H1 (cell line): ENCODE results near the gene RUNX1. TPM values are rescaled to one million over a fixed set of nuclear protein-coding genes. Genes with fewer than 3 reads are reported as not detected.
A peak's percentile ranks its signal among the peaks of the same experiment; 100 is the strongest.

Experiments
- CTCF ChIA-PET: fragments of 300-600 bp; sonication (Branson Sonifier 250); formaldehyde crosslinking; loops from one replicate; lab custom pipeline; 2021; ENCODE audit not compliant: partially characterized antibody; lab: Charles Lee
- POLR2A ChIA-PET: fragments of 300-600 bp; sonication (Branson Sonifier 250); formaldehyde crosslinking; loops from one replicate; lab custom pipeline; 2021; ENCODE audit warnings: inconsistent platforms; ENCODE audit not compliant: partially characterized antibody; lab: Charles Lee
- DNase-seq, 2 experiments: peaks; one replicate each; pipeline versions ENCODE4 v3.0.0 to v3.0.0-alpha.2; 2010 to 2022; ENCODE audit warnings: low spot score in 2 of 2, low read depth in 1 of 2, mixed read lengths in 1 of 2
- FAIRE-seq: peaks from 2 replicates; lab custom pipeline; 2011; peaks lifted over from hg19 to GRCh38; lab: Jason Lieb, UNC
- H2AFZ ChIP-seq: 2 replicates; pipeline ENCODE4 v1.8.1; 2012; ENCODE audit warnings: low read length, inconsistent platforms
- H2AK5ac ChIP-seq: 2 replicates; pipeline ENCODE4 v1.6.1; 2013; ENCODE audit warnings: low read depth, low read length
- H2BK120ac ChIP-seq: replicated peaks from 2 replicates; pipeline ENCODE3; 2013; ENCODE audit warnings: low read depth, low read length, inconsistent platforms
- H2BK12ac ChIP-seq: 2 replicates; pipeline ENCODE4 v1.6.1; 2013; ENCODE audit warnings: low read depth, low read length
- H2BK15ac ChIP-seq: 2 replicates; pipeline ENCODE4 v1.6.1; 2013; ENCODE audit warnings: low read length
- H2BK20ac ChIP-seq: 2 replicates; pipeline ENCODE4 v1.6.1; 2013; ENCODE audit warnings: low read length
- H2BK5ac ChIP-seq: 2 replicates; pipeline ENCODE4 v1.6.1; 2013; ENCODE audit warnings: low read depth, low read length
- H3K14ac ChIP-seq: 2 replicates; pipeline ENCODE4 v1.6.1; 2013; ENCODE audit warnings: inconsistent platforms; ENCODE audit not compliant: insufficient read length
- H3K18ac ChIP-seq: 2 replicates; pipeline ENCODE4 v1.6.1; 2013; ENCODE audit warnings: low read length; ENCODE audit errors: extremely low read depth
- H3K23ac ChIP-seq: 2 replicates; pipeline ENCODE4 v1.6.1; 2013; ENCODE audit warnings: inconsistent platforms; ENCODE audit not compliant: insufficient read length
- H3K23me2 ChIP-seq: 2 replicates; pipeline ENCODE4 v1.6.1; 2013; ENCODE audit warnings: low read depth, low read length
- H3K27ac ChIP-seq: 2 replicates; pipeline ENCODE4 v1.6.1; 2011; ENCODE audit warnings: low read depth, low read length, inconsistent platforms
- H3K27me3 ChIP-seq, 4 experiments: replicated peaks in 1 of 4; 1 replicate in 1 of 4; 2 replicates in 3 of 4; pipeline versions ENCODE4 v1.6.1 to v1.8.1; 2011 to 2013; ENCODE audit warnings: low read length in 3 of 4, mild to moderate bottlenecking in 3 of 4, inconsistent platforms in 2 of 4, mixed read lengths in 2 of 4, moderate library complexity in 1 of 4; ENCODE audit not compliant: control insufficient read depth in 3 of 4, insufficient read depth in 3 of 4; ENCODE audit errors: extremely low read depth in 1 of 4
- H3K36me3 ChIP-seq, 4 experiments: 2 replicates each; pipeline versions ENCODE4 v1.6.1 to v1.8.1; 2011 to 2013; ENCODE audit warnings: mild to moderate bottlenecking in 4 of 4, low read length in 3 of 4, moderate library complexity in 2 of 4, control low read depth in 1 of 4, inconsistent platforms in 1 of 4; ENCODE audit not compliant: insufficient read depth in 4 of 4, control insufficient read depth in 2 of 4
- H3K4ac ChIP-seq: replicated peaks from 2 replicates; pipeline ENCODE3; 2013; ENCODE audit warnings: low read length, low read depth, mixed read lengths, inconsistent platforms; ENCODE audit not compliant: insufficient read length
- H3K4me1 ChIP-seq, 4 experiments: replicated peaks in 1 of 4; 1 replicate in 1 of 4; 2 replicates in 3 of 4; pipeline versions ENCODE4 v1.6.1 to v1.8.1; 2011 to 2013; ENCODE audit warnings: low read length in 3 of 4, inconsistent platforms in 2 of 4, mixed read lengths in 1 of 4; ENCODE audit not compliant: insufficient read depth in 4 of 4, control insufficient read depth in 3 of 4
- H3K4me2 ChIP-seq, 2 experiments: 2 replicates each; pipeline versions ENCODE4 v1.6.1 to v1.8.1; 2011 to 2013; ENCODE audit warnings: low read depth in 2 of 2, low read length in 2 of 2, control low read depth in 1 of 2, inconsistent platforms in 1 of 2, mild to moderate bottlenecking in 1 of 2; ENCODE audit not compliant: insufficient read depth in 1 of 2
- H3K4me3 ChIP-seq, 4 experiments: fragments of 200-600, 300-600 bp in 1 of 4; sonication (generic), shearing (Covaris generic), sonication (Bioruptor Twin) in 1 of 4; 2 replicates each; pipeline versions ENCODE4 v1.5.1 to v1.8.1; 2011 to 2016; ENCODE audit warnings: low read length in 4 of 4, low read depth in 3 of 4, control low read depth in 2 of 4, inconsistent platforms in 2 of 4, mild to moderate bottlenecking in 2 of 4, mixed read lengths in 1 of 4, moderate library complexity in 1 of 4; ENCODE audit not compliant: insufficient read depth in 2 of 4; ENCODE audit errors: extremely low read depth in 1 of 4
- H3K56ac ChIP-seq: replicated peaks from 2 replicates; pipeline ENCODE3; 2013; ENCODE audit warnings: low read depth, mild to moderate bottlenecking, mixed read lengths, low read length, inconsistent platforms; ENCODE audit not compliant: insufficient read length
- H3K79me1 ChIP-seq: 2 replicates; pipeline ENCODE4 v1.6.1; 2013; ENCODE audit warnings: low read depth, low read length, control low read depth
- H3K79me2 ChIP-seq, 2 experiments: 2 replicates each; pipeline versions ENCODE4 v1.6.1 to v1.8.1; 2012 to 2013; ENCODE audit warnings: low read length in 2 of 2, mild to moderate bottlenecking in 2 of 2, inconsistent platforms in 1 of 2; ENCODE audit not compliant: insufficient read depth in 2 of 2, control insufficient read depth in 1 of 2
- H3K9ac ChIP-seq, 4 experiments: replicated peaks in 1 of 4; 1 replicate in 1 of 4; 2 replicates in 3 of 4; pipeline versions ENCODE4 v1.6.1 to v1.8.1; 2011 to 2013; ENCODE audit warnings: low read depth in 3 of 4, low read length in 3 of 4, control low read depth in 2 of 4, mild to moderate bottlenecking in 2 of 4, moderate library complexity in 2 of 4, inconsistent platforms in 1 of 4; ENCODE audit errors: extremely low read depth in 1 of 4
- H3K9me3 ChIP-seq, 2 experiments: 2 replicates each; pipeline versions ENCODE4 v1.6.1 to v1.8.1; 2012 to 2013; ENCODE audit warnings: mild to moderate bottlenecking in 2 of 2, moderate library complexity in 2 of 2, control low read depth in 1 of 2, inconsistent platforms in 1 of 2, low read depth in 1 of 2, low read length in 1 of 2, mixed read lengths in 1 of 2; ENCODE audit not compliant: insufficient read depth in 2 of 2
- H4K20me1 ChIP-seq, 2 experiments: replicated peaks in 1 of 2; 2 replicates each; pipeline versions ENCODE3 to v1.8.1; 2011 to 2013; ENCODE audit warnings: inconsistent platforms in 2 of 2, low read length in 2 of 2, mild to moderate bottlenecking in 1 of 2; ENCODE audit not compliant: insufficient read depth in 2 of 2, control insufficient read depth in 1 of 2
- H4K5ac ChIP-seq: 2 replicates; pipeline ENCODE4 v1.6.1; 2013; ENCODE audit warnings: low read length, low read depth, mixed read lengths, inconsistent platforms; ENCODE audit not compliant: insufficient read length
- H4K8ac ChIP-seq: 2 replicates; pipeline ENCODE4 v1.8.0; 2013; ENCODE audit warnings: mild to moderate bottlenecking, moderate library complexity, low read length, inconsistent platforms; ENCODE audit not compliant: insufficient read depth; ENCODE audit errors: extremely low read depth
- H4K91ac ChIP-seq: replicated peaks from 2 replicates; pipeline ENCODE3; 2013; ENCODE audit warnings: low read length, mixed read lengths, inconsistent platforms; ENCODE audit not compliant: insufficient read length
- CBX5 ChIP-seq: fragments of 300-800, 300-1000 bp; sonication (generic); IDR thresholded peaks from 2 replicates; pipeline ENCODE4 v1.7.1; 2016; ENCODE audit warnings: antibody characterized with exemption, low read length, low read depth
- CTBP2 ChIP-seq: IDR thresholded peaks from 2 replicates; pipeline ENCODE4 v1.7.0; 2011; ENCODE audit warnings: borderline replicate concordance, mild to moderate bottlenecking, moderate library complexity, mixed read lengths, low read length; ENCODE audit not compliant: insufficient read depth, insufficient read length
- NANOG ChIP-seq: IDR thresholded peaks from 2 replicates; pipeline ENCODE4 v1.6.1; 2011; ENCODE audit warnings: low read length, low read depth, mild to moderate bottlenecking, inconsistent platforms; ENCODE audit not compliant: insufficient read depth, poor library complexity, severe bottlenecking
- RAD21 ChIP-seq, 2 experiments: IDR thresholded peaks in 1 of 2; conservative IDR thresholded peaks in 1 of 2; 2 replicates each; pipeline ENCODE4 v1.6.1; 2011; ENCODE audit warnings: low read depth in 2 of 2, low read length in 2 of 2, improper control_type of control experiment in 1 of 2, inconsistent platforms in 1 of 2, mild to moderate bottlenecking in 1 of 2, moderate library complexity in 1 of 2
- RNF2 ChIP-seq: fragments of 200-900, 300-1000 bp; sonication (generic); IDR thresholded peaks from 2 replicates; pipeline ENCODE4 v1.7.1; 2016; ENCODE audit warnings: borderline replicate concordance, low read depth, mild to moderate bottlenecking, antibody characterized with exemption, low read length; ENCODE audit not compliant: poor library complexity, severe bottlenecking; ENCODE audit errors: missing control alignments
- SP1 ChIP-seq: IDR thresholded peaks from 2 replicates; pipeline ENCODE4 v1.6.1; 2011; ENCODE audit warnings: low read depth, low read length
- TCF12 ChIP-seq: IDR thresholded peaks from 2 replicates; pipeline ENCODE4 v1.6.1; 2011; ENCODE audit warnings: low read depth, mild to moderate bottlenecking, low read length
- polyA plus RNA-seq, 7 experiments: library from polyadenylated mRNA; depleted of rRNA in 3 of 7; stranded (reverse) in 5 of 7; unstranded in 2 of 7; fragments of >200 nt in 5 of 7; fragments of 200-250 nt in 2 of 7; gene quantifications; 1 replicate in 5 of 7; 2 replicates in 1 of 7; 4 replicates in 1 of 7; pipeline versions ENCODE4 v1.2.1 to v1.2.3, GENCODE V29; 2011 to 2013; ENCODE audit warnings: missing spikeins in 2 of 7, mixed read lengths in 2 of 7
- total RNA-seq: library from RNA; stranded (reverse); fragmentation: NEBNext Ultra II Directional; extraction: Animal tissue kit (Norgen Biotek cat#: 25700); gene quantifications from 2 replicates; pipeline ENCODE4 v1.2.1, GENCODE V29; 2021
- TF ChIP-seq, protein P1 (sequence below): IDR thresholded peaks from 2 replicates; pipeline ENCODE4 v1.6.1; 2012; ENCODE audit warnings: low read length, inconsistent platforms
- TF ChIP-seq, protein P2 (sequence below), 3 experiments: IDR thresholded peaks; 1 replicate in 2 of 3; 2 replicates in 1 of 3; pipeline versions ENCODE4 v1.5.1 to v1.6.1; 2011; ENCODE audit warnings: low read length in 3 of 3, mild to moderate bottlenecking in 3 of 3, inconsistent platforms in 2 of 3, low read depth in 1 of 3, moderate library complexity in 1 of 3; ENCODE audit not compliant: insufficient read depth in 1 of 3; ENCODE audit errors: control extremely low read depth in 1 of 3

RUNX1 gene
- total and polyA plus RNA-seq, 2 of the 8 experiments (the other 6 are each of a cell fraction or from before 2014, with no cell fraction given), result 0.20 to 0.60 TPM

DNA sequence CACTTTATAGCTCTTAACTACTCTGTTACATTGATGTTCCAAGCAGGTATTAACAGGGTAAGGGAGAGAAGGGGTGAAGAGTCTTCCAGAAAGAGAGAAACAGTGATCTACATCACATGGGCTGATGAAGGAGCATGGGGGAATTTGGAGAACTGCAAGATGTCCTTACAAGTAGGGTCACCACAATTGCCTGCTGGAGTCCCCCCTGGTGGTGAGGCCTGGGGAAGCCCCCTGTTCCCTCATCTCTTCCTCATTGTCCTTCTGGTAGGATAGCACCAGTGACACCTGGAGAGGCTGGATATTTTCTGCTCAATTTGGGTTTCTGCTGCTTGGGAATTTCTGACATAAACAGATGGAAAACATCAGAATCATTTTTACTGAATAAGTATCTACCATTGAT lies 126.6 kb downstream of the RUNX1 start:
- no peak overlapping the region for H2BK20ac ChIP-seq
- no peaks in the 10 kb centered on the region for H3K4me1 ChIP-seq
- FAIRE-seq (no peak), DNase-seq (no peak)
- H3K27me3 ChIP-seq, result no peaks in the 10 kb centered on the region
- no peak overlapping the region for H3K18ac ChIP-seq
- H3K23me2 ChIP-seq, result no peaks in the 10 kb centered on the region
- H3K4ac ChIP-seq, result no peak overlapping the region
- H2BK5ac ChIP-seq, result no peak overlapping the region
- H4K91ac ChIP-seq, result no peak overlapping the region
- no peak overlapping the region for H3K4me3 ChIP-seq
- no peaks in the 10 kb centered on the region for H3K9me3 ChIP-seq
- no peak overlapping the region for H2AK5ac ChIP-seq
- H3K56ac ChIP-seq, result no peak overlapping the region
- ChIA-PET CTCF (no interaction called here), POLR2A (no interaction called here)
- H2AFZ ChIP-seq, result no peak overlapping the region
- no peak overlapping the region for H2BK120ac ChIP-seq
- H2BK12ac ChIP-seq, result no peak overlapping the region
- no peak overlapping the region for H3K14ac ChIP-seq
- no peak overlapping the region for H3K4me2 ChIP-seq
- no peak overlapping the region for H3K27ac ChIP-seq
- H3K23ac ChIP-seq, result no peak overlapping the region
- no peaks in the 10 kb centered on the region for H3K79me1 ChIP-seq
- no peak overlapping the region for H3K9ac ChIP-seq
- H3K36me3 ChIP-seq, result no peaks in the 10 kb centered on the region
- H4K5ac ChIP-seq, result no peak overlapping the region
- no peak overlapping the region for H2BK15ac ChIP-seq
- peaks cover 0 to 2% of the 10 kb centered on the region in 2 experiments for H4K20me1 ChIP-seq
- no peaks in the 10 kb centered on the region for H3K79me2 ChIP-seq
- H4K8ac ChIP-seq, result no peak overlapping the region
- peak in 1 of 2 experiments; percentile 20; a peak in 1 of 4 replicates for TF ChIP-seq RAD21 (IDR thresholded peaks at IDR 0.05 in 1 of 2, conservative IDR thresholded peaks at IDR 0.05 in 1 of 2; ENCODE audit: low read depth in 2 of 2, low read length in 2 of 2)
- no peak for TF ChIP-seq CBX5
- TF ChIP-seq TCF12, result no peak
- TF ChIP-seq, protein P1, sequence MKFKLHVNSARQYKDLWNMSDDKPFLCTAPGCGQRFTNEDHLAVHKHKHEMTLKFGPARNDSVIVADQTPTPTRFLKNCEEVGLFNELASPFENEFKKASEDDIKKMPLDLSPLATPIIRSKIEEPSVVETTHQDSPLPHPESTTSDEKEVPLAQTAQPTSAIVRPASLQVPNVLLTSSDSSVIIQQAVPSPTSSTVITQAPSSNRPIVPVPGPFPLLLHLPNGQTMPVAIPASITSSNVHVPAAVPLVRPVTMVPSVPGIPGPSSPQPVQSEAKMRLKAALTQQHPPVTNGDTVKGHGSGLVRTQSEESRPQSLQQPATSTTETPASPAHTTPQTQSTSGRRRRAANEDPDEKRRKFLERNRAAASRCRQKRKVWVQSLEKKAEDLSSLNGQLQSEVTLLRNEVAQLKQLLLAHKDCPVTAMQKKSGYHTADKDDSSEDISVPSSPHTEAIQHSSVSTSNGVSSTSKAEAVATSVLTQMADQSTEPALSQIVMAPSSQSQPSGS, result no peak
- TF ChIP-seq SP1, result no peak
- TF ChIP-seq CTBP2, result no peak
- TF ChIP-seq, protein P2, sequence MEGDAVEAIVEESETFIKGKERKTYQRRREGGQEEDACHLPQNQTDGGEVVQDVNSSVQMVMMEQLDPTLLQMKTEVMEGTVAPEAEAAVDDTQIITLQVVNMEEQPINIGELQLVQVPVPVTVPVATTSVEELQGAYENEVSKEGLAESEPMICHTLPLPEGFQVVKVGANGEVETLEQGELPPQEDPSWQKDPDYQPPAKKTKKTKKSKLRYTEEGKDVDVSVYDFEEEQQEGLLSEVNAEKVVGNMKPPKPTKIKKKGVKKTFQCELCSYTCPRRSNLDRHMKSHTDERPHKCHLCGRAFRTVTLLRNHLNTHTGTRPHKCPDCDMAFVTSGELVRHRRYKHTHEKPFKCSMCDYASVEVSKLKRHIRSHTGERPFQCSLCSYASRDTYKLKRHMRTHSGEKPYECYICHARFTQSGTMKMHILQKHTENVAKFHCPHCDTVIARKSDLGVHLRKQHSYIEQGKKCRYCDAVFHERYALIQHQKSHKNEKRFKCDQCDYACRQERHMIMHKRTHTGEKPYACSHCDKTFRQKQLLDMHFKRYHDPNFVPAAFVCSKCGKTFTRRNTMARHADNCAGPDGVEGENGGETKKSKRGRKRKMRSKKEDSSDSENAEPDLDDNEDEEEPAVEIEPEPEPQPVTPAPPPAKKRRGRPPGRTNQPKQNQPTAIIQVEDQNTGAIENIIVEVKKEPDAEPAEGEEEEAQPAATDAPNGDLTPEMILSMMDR (IDR thresholded peaks at IDR 0.05; ENCODE audit: control extremely low read depth in 1 of 3, insufficient read depth in 1 of 3, low read depth in 1 of 3, low read length in 3 of 3), result peak in 2 of 3 experiments; percentile 5 to 26; a peak in 2 of 4 replicates
- TF ChIP-seq RNF2, result no peak
- TF ChIP-seq NANOG, result no peak
